Stimulated activated naive CD4-positive, alpha-beta T cell (primary cell): Measurements from ENCODE around the gene IL6.

Experiments
- DNase-seq, 6 experiments: peaks; one replicate each; lab custom pipeline; 2025; lab: John Stamatoyannopoulos, UW

Gene IL6

GRCh38 chr7:22781230-22781711 lies 54.3 kb downstream of the IL6 start:
- DNase-seq = no peak
